ENCODE results near the gene NARS2.

DNA sequence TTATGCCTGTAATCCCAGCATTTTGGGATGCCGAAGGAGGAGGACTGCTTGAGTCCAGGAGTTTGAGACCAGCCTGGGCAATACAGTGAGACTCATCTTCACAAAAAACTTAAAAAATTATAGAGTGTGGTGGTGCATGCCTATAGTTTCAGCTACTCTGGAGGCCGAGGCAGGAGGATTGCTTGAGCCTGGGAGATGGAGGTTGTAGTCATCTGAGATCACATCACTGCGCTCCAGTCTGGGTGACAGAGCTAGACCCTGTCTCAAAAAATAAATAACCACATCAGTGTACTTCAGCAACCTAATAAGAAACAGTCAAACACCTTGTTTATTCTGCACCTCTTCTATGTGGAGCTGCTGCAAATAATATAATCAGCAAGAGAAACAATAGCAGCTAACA, 1.4 kb downstream of the NARS2 start:
- TF ChIP-seq, protein P1, sequence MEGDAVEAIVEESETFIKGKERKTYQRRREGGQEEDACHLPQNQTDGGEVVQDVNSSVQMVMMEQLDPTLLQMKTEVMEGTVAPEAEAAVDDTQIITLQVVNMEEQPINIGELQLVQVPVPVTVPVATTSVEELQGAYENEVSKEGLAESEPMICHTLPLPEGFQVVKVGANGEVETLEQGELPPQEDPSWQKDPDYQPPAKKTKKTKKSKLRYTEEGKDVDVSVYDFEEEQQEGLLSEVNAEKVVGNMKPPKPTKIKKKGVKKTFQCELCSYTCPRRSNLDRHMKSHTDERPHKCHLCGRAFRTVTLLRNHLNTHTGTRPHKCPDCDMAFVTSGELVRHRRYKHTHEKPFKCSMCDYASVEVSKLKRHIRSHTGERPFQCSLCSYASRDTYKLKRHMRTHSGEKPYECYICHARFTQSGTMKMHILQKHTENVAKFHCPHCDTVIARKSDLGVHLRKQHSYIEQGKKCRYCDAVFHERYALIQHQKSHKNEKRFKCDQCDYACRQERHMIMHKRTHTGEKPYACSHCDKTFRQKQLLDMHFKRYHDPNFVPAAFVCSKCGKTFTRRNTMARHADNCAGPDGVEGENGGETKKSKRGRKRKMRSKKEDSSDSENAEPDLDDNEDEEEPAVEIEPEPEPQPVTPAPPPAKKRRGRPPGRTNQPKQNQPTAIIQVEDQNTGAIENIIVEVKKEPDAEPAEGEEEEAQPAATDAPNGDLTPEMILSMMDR (IDR thresholded peaks at IDR 0.05 in 4 of 5, conservative IDR thresholded peaks at IDR 0.05 in 1 of 5), result no peak
- TF ChIP-seq POLR2A (IDR thresholded peaks at IDR 0.05), result no peak
